Measurements from ENCODE around the gene OSBPL9.

DNA sequence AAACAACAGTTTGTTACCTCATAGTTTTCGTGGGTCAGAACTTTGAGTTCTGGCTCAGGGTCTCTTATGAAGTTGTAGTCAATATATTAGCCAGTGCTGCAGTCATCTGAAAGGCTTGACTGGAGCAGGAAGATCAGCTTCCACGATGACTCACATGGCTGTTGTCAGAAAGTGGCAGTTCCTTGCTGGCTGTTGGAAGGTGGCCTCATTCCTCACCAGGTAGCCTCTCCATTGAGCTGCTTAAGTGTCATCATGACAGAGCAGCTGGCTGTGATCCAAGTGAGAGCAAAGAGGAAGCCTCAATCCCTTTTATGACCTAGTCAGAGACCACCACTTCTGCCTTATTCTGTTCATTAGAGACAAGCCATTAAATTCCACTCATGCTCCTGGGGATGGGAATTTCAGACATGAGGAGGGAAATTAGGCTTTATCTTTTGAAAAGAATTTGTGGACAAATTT is 5.6 kb downstream of the OSBPL9 start:
- TF ChIP-seq, protein P1, sequence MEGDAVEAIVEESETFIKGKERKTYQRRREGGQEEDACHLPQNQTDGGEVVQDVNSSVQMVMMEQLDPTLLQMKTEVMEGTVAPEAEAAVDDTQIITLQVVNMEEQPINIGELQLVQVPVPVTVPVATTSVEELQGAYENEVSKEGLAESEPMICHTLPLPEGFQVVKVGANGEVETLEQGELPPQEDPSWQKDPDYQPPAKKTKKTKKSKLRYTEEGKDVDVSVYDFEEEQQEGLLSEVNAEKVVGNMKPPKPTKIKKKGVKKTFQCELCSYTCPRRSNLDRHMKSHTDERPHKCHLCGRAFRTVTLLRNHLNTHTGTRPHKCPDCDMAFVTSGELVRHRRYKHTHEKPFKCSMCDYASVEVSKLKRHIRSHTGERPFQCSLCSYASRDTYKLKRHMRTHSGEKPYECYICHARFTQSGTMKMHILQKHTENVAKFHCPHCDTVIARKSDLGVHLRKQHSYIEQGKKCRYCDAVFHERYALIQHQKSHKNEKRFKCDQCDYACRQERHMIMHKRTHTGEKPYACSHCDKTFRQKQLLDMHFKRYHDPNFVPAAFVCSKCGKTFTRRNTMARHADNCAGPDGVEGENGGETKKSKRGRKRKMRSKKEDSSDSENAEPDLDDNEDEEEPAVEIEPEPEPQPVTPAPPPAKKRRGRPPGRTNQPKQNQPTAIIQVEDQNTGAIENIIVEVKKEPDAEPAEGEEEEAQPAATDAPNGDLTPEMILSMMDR (IDR thresholded peaks at IDR 0.05 in 2 of 3, conservative IDR thresholded peaks at IDR 0.05 in 1 of 3; ENCODE audit: control insufficient read depth in 2 of 3, extremely low read depth in 1 of 3, insufficient read depth in 1 of 3, low read depth in 3 of 3, low read length in 3 of 3): no peak
- TF ChIP-seq TCF12 (IDR thresholded peaks at IDR 0.05; ENCODE audit: low read depth, low read length): no peak
- TF ChIP-seq POLR2AphosphoS5 (IDR thresholded peaks at IDR 0.05; ENCODE audit: low read length): no peak
- no peak for TF ChIP-seq SMAD1 (IDR thresholded peaks at IDR 0.05; ENCODE audit: low read depth, partially characterized antibody)
- TF ChIP-seq POLR2A (IDR thresholded peaks at IDR 0.05; ENCODE audit: low read depth, low read length): no peak
- TF ChIP-seq RAD21 (IDR thresholded peaks at IDR 0.05; ENCODE audit: insufficient read depth, low read depth, low read length): no peak
- TF ChIP-seq DPF2 (IDR thresholded peaks at IDR 0.05): no peak
- TF ChIP-seq CEBPB (IDR thresholded peaks at IDR 0.05; ENCODE audit: borderline replicate concordance in 1 of 2, low read depth in 2 of 2, low read length in 2 of 2): no peak
- TF ChIP-seq CREB1 (IDR thresholded peaks at IDR 0.05; ENCODE audit: low read depth): no peak
- TF ChIP-seq, protein P2, sequence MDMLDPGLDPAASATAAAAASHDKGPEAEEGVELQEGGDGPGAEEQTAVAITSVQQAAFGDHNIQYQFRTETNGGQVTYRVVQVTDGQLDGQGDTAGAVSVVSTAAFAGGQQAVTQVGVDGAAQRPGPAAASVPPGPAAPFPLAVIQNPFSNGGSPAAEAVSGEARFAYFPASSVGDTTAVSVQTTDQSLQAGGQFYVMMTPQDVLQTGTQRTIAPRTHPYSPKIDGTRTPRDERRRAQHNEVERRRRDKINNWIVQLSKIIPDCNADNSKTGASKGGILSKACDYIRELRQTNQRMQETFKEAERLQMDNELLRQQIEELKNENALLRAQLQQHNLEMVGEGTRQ (IDR thresholded peaks at IDR 0.05; ENCODE audit: borderline replicate concordance, low read depth, low read length): no peak
- TF ChIP-seq EP300 (IDR thresholded peaks at IDR 0.05; ENCODE audit: borderline replicate concordance in 1 of 2, control insufficient read depth in 1 of 2, low read depth in 2 of 2, low read length in 2 of 2): no peak
